Activated CD4-positive, CD25-positive, alpha-beta regulatory T cell treated with anti-CD3 and anti-CD28 coated beads, Interleukin-2, amount 50 U/mL, for 72 hours (primary cell): ENCODE measurements around the gene SRD5A3.

Experiments used
- DNase-seq: peaks from one replicate; pipeline ENCODE4 v3.0.0; 2021

The SRD5A3 gene

GRCh38 chr4:55378617-55379467 lies 32.8 kb downstream of the SRD5A3 start:
- DNase-seq = no peak

GRCh38 chr4:55380576-55380975 lies 34.5 kb downstream of the SRD5A3 start:
- DNase-seq = no peak

- DNase-seq = no peak
Measured at GRCh38 chr4:55381502-55381901, 35.5 kb downstream of the SRD5A3 start.

GRCh38 chr4:55382488-55383003 lies 36.5 kb downstream of the SRD5A3 start:
- no peak for DNase-seq

GRCh38 chr4:55385201-55385649 lies 39.2 kb downstream of the SRD5A3 start:
- DNase-seq = no peak

- no peak for DNase-seq
Measured at GRCh38 chr4:55386073-55386472, 40.0 kb downstream of the SRD5A3 start.

GRCh38 chr4:55386840-55387239 lies 40.8 kb downstream of the SRD5A3 start:
- no peak for DNase-seq

- no peak for DNase-seq
Measured at GRCh38 chr4:55393461-55394320, 47.6 kb downstream of the SRD5A3 start.

GRCh38 chr4:55395218-55395528 lies 49.1 kb downstream of the SRD5A3 start:
- DNase-seq = no peak

GRCh38 chr4:55395529-55396307 lies 49.7 kb downstream of the SRD5A3 start, which contains the start of gene TMEM165:
Gene TMEM165, plus strand, starts transcription at chr4:55395957. Its CDS starts 233 bp downstream, at chr4:55396190.
- DNase-seq = peak; percentile 91

- DNase-seq = peak; percentile 47
Measured at GRCh38 chr4:55396308-55397125, 50.5 kb downstream of the SRD5A3 start.

GRCh38 chr4:55397126-55397436 lies 51.0 kb downstream of the SRD5A3 start:
- no peak for DNase-seq

- no peak for DNase-seq
Measured at GRCh38 chr4:55397520-55398321, 51.7 kb downstream of the SRD5A3 start.

- DNase-seq = no peak
Measured at GRCh38 chr4:55398461-55398860, 52.4 kb downstream of the SRD5A3 start.

- no peak for DNase-seq
Measured at GRCh38 chr4:55398966-55399365, 52.9 kb downstream of the SRD5A3 start.

GRCh38 chr4:55399581-55399980 lies 53.5 kb downstream of the SRD5A3 start:
- no peak for DNase-seq

- no peak for DNase-seq
Measured at GRCh38 chr4:55405073-55405472, 59.0 kb downstream of the SRD5A3 start.

GRCh38 chr4:55406545-55406944 lies 60.5 kb downstream of the SRD5A3 start:
- no peak for DNase-seq

GRCh38 chr4:55407119-55407518 lies 61.1 kb downstream of the SRD5A3 start:
- DNase-seq = no peak

- DNase-seq = no peak
Measured at GRCh38 chr4:55407764-55408163, 61.7 kb downstream of the SRD5A3 start.

- no peak for DNase-seq
Measured at GRCh38 chr4:55409468-55410171, 63.6 kb downstream of the SRD5A3 start.
